NOMO-1 (cell line): ENCODE measurements around the gene SLC6A8.
"Not testable (repeated sequence)": the region's sequence is repeated elsewhere in the genome, so short reads cannot be mapped to it uniquely, and the experiment has no call there.

ENCODE experiments used
- DNase-seq, 2 experiments: peaks; one replicate each; lab custom pipeline; 2025; ENCODE audit not compliant: unreplicated experiment in 2 of 2; lab: John Stamatoyannopoulos, UW

Gene SLC6A8

DNA sequence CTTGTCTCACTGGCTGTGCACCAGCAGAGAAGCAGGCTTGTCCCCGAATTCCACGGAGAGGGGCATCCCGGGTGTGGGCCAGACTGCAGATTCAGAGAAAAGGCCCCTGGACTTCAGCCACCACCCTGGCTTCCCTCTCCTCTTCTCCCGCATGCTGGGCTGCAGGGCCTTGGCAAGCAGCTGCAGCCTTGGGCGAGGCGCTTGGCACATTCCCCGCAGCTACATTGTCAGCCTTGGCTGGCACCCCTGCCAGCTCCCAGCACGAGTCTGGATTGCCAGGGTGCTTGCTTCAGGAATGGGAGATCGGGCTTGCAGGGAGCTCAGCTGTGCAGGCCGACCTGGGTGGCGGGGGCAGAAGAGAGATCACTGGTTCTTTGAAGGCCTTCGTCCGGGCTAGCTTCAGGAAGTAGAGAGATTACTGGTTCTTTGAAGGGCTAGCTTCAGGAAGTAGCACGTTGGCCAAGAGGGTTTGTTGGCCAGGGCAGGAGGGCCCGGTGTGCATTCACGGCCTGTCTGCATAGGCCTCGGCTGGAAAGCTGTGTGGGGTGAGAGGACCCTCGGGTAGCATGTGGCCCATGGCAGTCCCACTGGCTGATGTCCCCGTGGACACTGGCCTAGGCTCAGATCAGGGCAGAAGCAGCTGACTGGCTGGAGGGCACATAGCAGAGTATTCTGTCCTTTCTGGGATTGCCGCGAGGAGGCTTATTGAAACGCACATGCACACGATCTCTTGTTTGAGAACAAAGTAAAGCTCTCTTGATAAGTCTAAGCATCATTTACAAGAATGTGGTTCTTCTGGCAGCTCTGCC is 39.6 kb downstream of the SLC6A8 start:
- DNase-seq = peak; percentile 20 to 36

GRCh38 chrX:153728095-153728494 is 40.4 kb downstream of the SLC6A8 start:
- DNase-seq = no peak

GRCh38 chrX:153728951-153729631 is 41.4 kb downstream of the SLC6A8 start:
- DNase-seq = no peak

- not testable (repeated sequence) for DNase-seq
These were observed 42.4 kb downstream of the SLC6A8 start for GRCh38 chrX:153730115-153730514.

- peak; percentile 3 to 6 for DNase-seq
These were observed 43.6 kb downstream of the SLC6A8 start for GRCh38 chrX:153731117-153731844.

DNA sequence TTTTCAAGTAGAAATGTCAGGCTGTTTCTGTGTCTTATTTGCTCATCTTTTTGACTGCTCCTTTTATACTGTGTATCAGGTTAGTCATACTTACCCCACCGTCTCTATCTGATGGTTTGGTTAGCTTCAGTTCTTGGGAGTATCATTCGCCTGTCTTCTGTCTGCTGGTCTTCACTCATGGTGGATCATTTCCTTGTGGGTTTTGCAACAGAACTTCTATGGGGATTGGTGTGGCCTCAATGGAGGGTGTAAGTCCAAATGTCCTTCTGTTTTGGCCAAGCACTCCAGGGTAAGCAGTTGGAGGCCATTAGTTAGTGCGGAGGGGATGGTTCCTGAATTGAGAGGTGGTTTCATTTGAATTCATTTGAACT is 44.1 kb downstream of the SLC6A8 start:
- DNase-seq = no peak

- peak; percentile 27 to 49 for DNase-seq
These were observed 44.7 kb downstream of the SLC6A8 start for GRCh38 chrX:153732401-153732800.

- no peak for DNase-seq
These were observed 46.0 kb downstream of the SLC6A8 start for GRCh38 chrX:153733651-153734240.

GRCh38 chrX:153734871-153735270 is 47.1 kb downstream of the SLC6A8 start:
- no peak for DNase-seq

- no peak for DNase-seq
These were observed 47.5 kb downstream of the SLC6A8 start for GRCh38 chrX:153735274-153735673.

DNA sequence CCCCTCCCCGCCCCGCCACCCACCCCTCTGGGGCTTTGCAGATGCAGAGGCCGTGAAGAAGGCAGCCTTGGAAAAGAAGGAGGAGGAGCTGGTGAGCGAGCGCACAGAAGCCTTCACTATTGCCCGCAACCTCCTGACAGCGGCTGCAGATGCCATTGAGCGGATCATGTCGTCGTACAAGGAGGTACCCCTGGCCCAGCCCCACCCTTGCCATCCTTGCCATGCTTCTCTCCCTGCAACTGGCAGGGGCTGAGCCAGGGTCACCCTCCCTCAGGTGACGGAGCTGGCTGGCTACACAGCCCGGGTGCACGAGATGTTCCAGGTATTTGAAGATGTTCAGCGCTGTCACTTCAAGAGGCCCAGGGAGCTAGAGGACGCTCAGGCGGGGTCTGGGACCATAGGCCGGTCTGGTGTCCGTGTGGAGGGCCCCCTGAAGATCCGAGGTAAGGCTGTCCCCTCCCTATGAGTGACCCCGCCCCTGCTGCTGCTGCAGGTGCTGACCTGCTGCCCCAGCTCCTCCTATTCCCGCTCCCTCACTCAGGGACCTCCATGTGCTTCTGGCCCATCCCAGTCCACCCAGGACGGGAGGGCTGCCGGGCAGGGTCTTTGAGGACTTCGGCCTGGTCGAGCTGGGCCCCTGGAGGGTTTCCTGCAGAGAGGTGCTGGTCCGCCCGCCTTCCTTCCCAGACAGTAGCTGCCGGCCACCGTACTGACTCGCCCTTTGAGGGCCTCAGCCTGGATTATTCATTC is 48.5 kb downstream of the SLC6A8 start:
- no peak for DNase-seq

DNA sequence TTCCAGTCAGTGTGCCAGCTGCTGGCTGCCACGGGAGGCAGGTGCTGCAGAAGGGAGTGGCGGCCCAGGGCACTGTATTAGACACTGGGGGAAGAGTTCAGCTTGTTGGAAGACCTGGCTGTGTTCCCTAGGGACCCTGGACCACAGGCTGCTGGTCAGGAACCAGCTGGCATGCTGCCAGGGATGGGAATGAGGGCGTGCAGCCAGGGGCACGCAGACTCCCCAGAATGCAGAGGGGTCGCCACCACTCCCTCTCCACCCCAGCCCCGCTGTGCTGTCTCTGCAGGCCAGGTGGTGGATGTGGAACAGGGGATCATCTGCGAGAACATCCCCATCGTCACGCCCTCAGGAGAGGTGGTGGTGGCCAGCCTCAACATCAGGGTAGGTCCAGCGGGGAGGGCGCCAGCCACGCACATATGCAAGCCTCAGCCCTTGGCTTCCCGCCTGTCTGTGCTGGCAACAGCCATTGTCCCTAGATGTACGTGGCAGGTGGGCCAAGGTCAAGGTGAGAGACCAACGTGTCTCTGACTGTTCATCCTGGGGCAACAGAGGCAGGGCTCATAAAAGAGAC is 49.2 kb downstream of the SLC6A8 start:
- DNase-seq = no peak

GRCh38 chrX:153738056-153738605 is 50.4 kb downstream of the SLC6A8 start:
- DNase-seq = no peak

GRCh38 chrX:153739754-153740486 is 52.2 kb downstream of the SLC6A8 start:
- no peak for DNase-seq

GRCh38 chrX:153740631-153741222 is 53.0 kb downstream of the SLC6A8 start:
- DNase-seq = no peak

GRCh38 chrX:153741446-153741845 is 53.7 kb downstream of the SLC6A8 start:
- DNase-seq = no peak

DNA sequence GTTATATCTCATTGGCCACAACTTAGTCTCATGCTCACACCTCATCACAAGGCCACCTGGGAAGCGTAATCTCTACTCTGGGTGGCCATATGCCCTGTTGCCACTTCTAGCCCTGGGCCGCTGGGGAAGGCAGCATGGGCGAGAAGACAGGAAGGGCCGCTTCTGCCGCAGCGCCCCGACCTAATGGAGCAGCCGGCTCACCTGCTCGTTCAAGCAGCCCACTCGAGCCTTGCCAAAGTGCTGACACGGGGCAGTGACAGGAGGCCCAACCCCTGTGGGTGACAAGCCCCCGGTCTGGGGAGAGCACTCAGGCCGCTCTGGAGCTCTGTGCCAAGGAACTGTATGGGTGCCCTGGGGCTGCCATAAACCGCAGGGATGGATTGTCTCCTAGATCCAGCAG is 54.4 kb downstream of the SLC6A8 start:
- DNase-seq = not testable (repeated sequence)

- not testable (repeated sequence) for DNase-seq
These were observed 55.2 kb downstream of the SLC6A8 start for GRCh38 chrX:153742796-153743467.
